ENCODE results near the gene OSBPL10. TPM values are rescaled to one million over a fixed set of nuclear protein-coding genes. Genes with fewer than 3 reads are reported as not detected.

Gene OSBPL10
- total RNA-seq, 1 donor from 2014 or later: 3.8 TPM

GRCh38 chr3:31701286-31701685 is 279.8 kb downstream of the OSBPL10 start:
- peaks cover 6% of the 10 kb centered on the region for H3K36me3 Mint-ChIP-seq (ENCODE audit: unreplicated experiment)
- TF ChIP-seq CTCF (IDR thresholded peaks at IDR 0.05; ENCODE audit: partially characterized antibody, unreplicated experiment): no peak
- no peak overlapping the region for H3K27ac Mint-ChIP-seq (ENCODE audit: unreplicated experiment)
- peaks cover 3% of the 10 kb centered on the region for H3K9me3 Mint-ChIP-seq (ENCODE audit: unreplicated experiment)
- peaks cover 18% of the 10 kb centered on the region for H3K4me1 Mint-ChIP-seq (ENCODE audit: low read depth, unreplicated experiment)
- H3K27me3 Mint-ChIP-seq (ENCODE audit: unreplicated experiment): peaks cover 4% of the 10 kb centered on the region
- DNase-seq: no peak
- H3K4me3 Mint-ChIP-seq (ENCODE audit: unreplicated experiment): no peak overlapping the region

GRCh38 chr3:31699309-31699953 is 281.6 kb downstream of the OSBPL10 start:
- Mint-ChIP-seq H3K36me3 (ENCODE audit: unreplicated experiment) (peaks cover 6% of the 10 kb centered on the region), H3K4me3 (ENCODE audit: unreplicated experiment) (no peak overlapping the region), H3K4me1 (ENCODE audit: low read depth, unreplicated experiment) (peaks cover 1% of the 10 kb centered on the region), H3K27ac (ENCODE audit: unreplicated experiment) (no peak overlapping the region), H3K27me3 (ENCODE audit: unreplicated experiment) (peaks cover 2% of the 10 kb centered on the region), H3K9me3 (ENCODE audit: unreplicated experiment) (peaks cover 3% of the 10 kb centered on the region)
- DNase-seq: no peak
- no peak for TF ChIP-seq CTCF (IDR thresholded peaks at IDR 0.05; ENCODE audit: partially characterized antibody, unreplicated experiment)

- Mint-ChIP-seq H3K27ac (ENCODE audit: unreplicated experiment) (no peak overlapping the region), H3K4me3 (ENCODE audit: unreplicated experiment) (no peak overlapping the region), H3K36me3 (ENCODE audit: unreplicated experiment) (peaks cover 6% of the 10 kb centered on the region), H3K9me3 (ENCODE audit: unreplicated experiment) (no peaks in the 10 kb centered on the region), H3K27me3 (ENCODE audit: unreplicated experiment) (no peaks in the 10 kb centered on the region), H3K4me1 (ENCODE audit: low read depth, unreplicated experiment) (no peaks in the 10 kb centered on the region)
- DNase-seq: no peak
- no peak for TF ChIP-seq CTCF (IDR thresholded peaks at IDR 0.05; ENCODE audit: partially characterized antibody, unreplicated experiment)
Measured at GRCh38 chr3:31696815-31697548, 284.1 kb downstream of the OSBPL10 start.

GRCh38 chr3:31696009-31696297 is 285.1 kb downstream of the OSBPL10 start:
- no peak for TF ChIP-seq CTCF (IDR thresholded peaks at IDR 0.05; ENCODE audit: partially characterized antibody, unreplicated experiment)
- no peaks in the 10 kb centered on the region for H3K4me1 Mint-ChIP-seq (ENCODE audit: low read depth, unreplicated experiment)
- DNase-seq: no peak
- H3K4me3 Mint-ChIP-seq (ENCODE audit: unreplicated experiment): no peak overlapping the region
- H3K27me3 Mint-ChIP-seq (ENCODE audit: unreplicated experiment): no peaks in the 10 kb centered on the region
- peaks cover 6% of the 10 kb centered on the region for H3K36me3 Mint-ChIP-seq (ENCODE audit: unreplicated experiment)
- no peak overlapping the region for H3K27ac Mint-ChIP-seq (ENCODE audit: unreplicated experiment)
- no peaks in the 10 kb centered on the region for H3K9me3 Mint-ChIP-seq (ENCODE audit: unreplicated experiment)

- no peaks in the 10 kb centered on the region for H3K4me1 Mint-ChIP-seq (ENCODE audit: low read depth, unreplicated experiment)
- H3K9me3 Mint-ChIP-seq (ENCODE audit: unreplicated experiment): no peaks in the 10 kb centered on the region
- peaks cover 6% of the 10 kb centered on the region for H3K36me3 Mint-ChIP-seq (ENCODE audit: unreplicated experiment)
- H3K27ac Mint-ChIP-seq (ENCODE audit: unreplicated experiment): no peak overlapping the region
- peak; percentile 28 for TF ChIP-seq CTCF (IDR thresholded peaks at IDR 0.05; ENCODE audit: partially characterized antibody, unreplicated experiment)
- no peaks in the 10 kb centered on the region for H3K27me3 Mint-ChIP-seq (ENCODE audit: unreplicated experiment)
- H3K4me3 Mint-ChIP-seq (ENCODE audit: unreplicated experiment): no peak overlapping the region
- no peak for DNase-seq
Measured at GRCh38 chr3:31695280-31696008, 285.6 kb downstream of the OSBPL10 start.

Measured in glutamatergic neuron (in vitro differentiated cells).